Measurements from ENCODE around the gene B4GALNT4.

Gene B4GALNT4

GRCh38 chr11:376531-377173 lies 7.4 kb downstream of the B4GALNT4 start:
- H3K4me3 ChIP-seq (ENCODE audit: low read length), result no peak overlapping the region
- no peaks in the 10 kb centered on the region for H3K27me3 ChIP-seq (ENCODE audit: control insufficient read depth, insufficient read depth, low read length)
- H3K36me3 ChIP-seq (ENCODE audit: control insufficient read depth, insufficient read depth, low read length), result no peaks in the 10 kb centered on the region
- H3K9ac ChIP-seq (ENCODE audit: low read length), result no peak overlapping the region
- no peak overlapping the region for H3K27ac ChIP-seq (ENCODE audit: low read depth, low read length)
- no peaks in the 10 kb centered on the region for H3K4me1 ChIP-seq (ENCODE audit: control insufficient read depth, insufficient read depth, low read length)

GRCh38 chr11:377174-377865 lies 8.0 kb downstream of the B4GALNT4 start:
- no peaks in the 10 kb centered on the region for H3K36me3 ChIP-seq (ENCODE audit: control insufficient read depth, insufficient read depth, low read length)
- no peaks in the 10 kb centered on the region for H3K4me1 ChIP-seq (ENCODE audit: control insufficient read depth, insufficient read depth, low read length)
- H3K9ac ChIP-seq (ENCODE audit: low read length), result no peak overlapping the region
- no peak overlapping the region for H3K27ac ChIP-seq (ENCODE audit: low read depth, low read length)
- H3K4me3 ChIP-seq (ENCODE audit: low read length), result no peak overlapping the region
- no peaks in the 10 kb centered on the region for H3K27me3 ChIP-seq (ENCODE audit: control insufficient read depth, insufficient read depth, low read length)

DNA sequence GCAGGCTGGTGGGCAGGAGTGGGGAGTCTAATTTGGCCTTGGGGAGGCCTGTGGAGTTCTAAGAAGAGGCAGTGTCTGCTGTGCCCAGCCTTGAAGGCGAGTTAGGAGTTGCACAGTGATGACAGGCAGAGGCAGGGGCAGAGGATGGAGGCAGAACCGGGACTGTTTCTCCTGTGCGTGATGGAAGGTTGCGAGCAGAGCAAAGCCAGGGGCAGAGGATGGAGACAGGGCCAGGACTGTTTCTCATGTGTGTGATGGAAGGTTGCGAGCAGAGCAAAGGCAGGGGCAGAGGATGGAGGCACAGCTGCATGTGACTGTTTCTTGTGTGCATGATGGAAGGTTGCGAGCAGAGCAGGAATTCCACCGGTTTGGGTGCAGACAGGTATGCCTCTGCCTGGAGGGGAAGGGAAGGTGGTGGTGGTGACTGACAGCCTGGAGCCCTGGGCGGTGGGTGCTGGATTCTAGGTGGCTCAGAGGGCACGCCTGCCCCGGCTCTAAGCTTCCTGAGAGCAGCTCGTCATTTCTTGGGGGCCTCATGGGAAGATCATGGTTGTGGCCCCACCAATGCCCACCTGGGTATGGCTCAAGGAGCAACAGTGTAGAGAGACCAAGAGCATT lies 8.7 kb downstream of the B4GALNT4 start:
- H3K9ac ChIP-seq (ENCODE audit: low read length), result no peak overlapping the region
- H3K4me1 ChIP-seq (ENCODE audit: control insufficient read depth, insufficient read depth, low read length), result no peaks in the 10 kb centered on the region
- no peaks in the 10 kb centered on the region for H3K36me3 ChIP-seq (ENCODE audit: control insufficient read depth, insufficient read depth, low read length)
- no peak overlapping the region for H3K27ac ChIP-seq (ENCODE audit: low read depth, low read length)
- no peaks in the 10 kb centered on the region for H3K27me3 ChIP-seq (ENCODE audit: control insufficient read depth, insufficient read depth, low read length)
- no peak overlapping the region for H3K4me3 ChIP-seq (ENCODE audit: low read length)

DNA sequence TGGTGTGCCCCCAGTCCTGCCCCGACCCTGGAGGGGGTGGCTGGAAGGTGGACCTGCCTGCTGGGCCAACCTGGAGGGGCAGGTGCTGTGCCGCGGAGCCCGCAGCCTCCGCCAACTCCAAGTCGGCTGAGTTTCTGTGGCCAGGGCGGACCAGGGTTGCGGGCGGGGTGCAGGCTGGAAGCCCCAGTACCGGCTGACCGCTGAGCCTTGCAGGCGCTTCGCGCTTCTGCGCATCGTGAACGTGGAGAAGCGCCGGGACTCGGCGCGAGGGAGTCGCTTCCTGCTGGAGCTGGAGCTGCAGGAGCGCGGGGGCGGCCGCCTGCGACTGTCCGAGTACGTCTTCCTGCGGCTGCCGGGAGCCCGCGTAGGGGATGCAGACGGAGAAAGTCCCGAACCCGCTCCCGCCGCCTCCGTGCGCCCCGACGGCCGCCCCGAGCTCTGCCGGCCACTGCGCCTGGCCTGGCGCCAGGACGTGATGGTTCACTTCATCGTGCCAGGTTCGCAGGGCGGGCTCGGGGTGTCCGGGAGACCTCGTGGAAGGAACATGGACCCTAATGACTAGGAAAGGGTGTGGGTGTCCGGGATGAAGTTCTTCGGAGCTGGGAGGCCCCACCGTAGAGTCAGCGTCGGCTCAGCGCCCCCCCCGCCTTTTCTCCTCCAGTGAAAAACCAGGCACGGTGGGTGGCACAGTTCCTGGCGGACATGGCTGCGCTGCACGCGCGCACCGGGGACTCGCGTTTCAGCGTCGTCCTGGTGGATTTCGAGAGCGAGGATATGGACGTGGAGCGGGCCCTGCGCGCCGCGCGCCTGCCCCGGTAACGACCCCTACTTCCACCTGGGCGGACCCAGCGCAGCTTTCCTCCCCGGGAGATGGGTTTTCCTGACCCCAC lies 10.2 kb downstream of the B4GALNT4 start:
- Histone ChIP-seq H3K27ac (ENCODE audit: low read depth, low read length) (no peak overlapping the region), H3K9ac (ENCODE audit: low read length) (no peak overlapping the region), H3K4me1 (ENCODE audit: control insufficient read depth, insufficient read depth, low read length) (no peaks in the 10 kb centered on the region), H3K27me3 (ENCODE audit: control insufficient read depth, insufficient read depth, low read length) (no peaks in the 10 kb centered on the region), H3K4me3 (ENCODE audit: low read length) (no peak overlapping the region), H3K36me3 (ENCODE audit: control insufficient read depth, insufficient read depth, low read length) (no peaks in the 10 kb centered on the region)

GRCh38 chr11:380095-380480 lies 10.8 kb downstream of the B4GALNT4 start:
- Histone ChIP-seq H3K4me3 (ENCODE audit: low read length) (no peak overlapping the region), H3K4me1 (ENCODE audit: control insufficient read depth, insufficient read depth, low read length) (no peaks in the 10 kb centered on the region), H3K9ac (ENCODE audit: low read length) (no peak overlapping the region), H3K27ac (ENCODE audit: low read depth, low read length) (no peak overlapping the region), H3K36me3 (ENCODE audit: control insufficient read depth, insufficient read depth, low read length) (no peaks in the 10 kb centered on the region), H3K27me3 (ENCODE audit: control insufficient read depth, insufficient read depth, low read length) (no peaks in the 10 kb centered on the region)

DNA sequence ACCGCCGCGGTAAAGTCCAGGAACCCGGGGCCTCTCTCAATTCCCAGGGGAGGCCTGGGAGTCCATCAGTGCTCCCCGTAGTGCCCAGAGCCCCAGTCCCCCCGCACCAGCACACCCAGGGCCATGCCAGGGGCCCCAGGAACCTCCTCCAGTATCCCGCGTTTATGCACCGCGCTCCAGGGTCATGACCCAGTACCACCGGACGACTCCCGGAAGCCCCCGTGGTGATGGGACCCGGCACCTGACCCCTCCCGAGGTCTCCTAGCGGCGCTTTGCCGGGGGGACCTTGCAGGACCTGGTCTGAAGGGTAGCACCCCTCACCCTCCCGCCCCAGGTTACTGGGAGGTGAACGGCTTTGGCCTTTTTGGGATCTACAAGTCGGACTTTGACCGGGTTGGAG lies 11.2 kb downstream of the B4GALNT4 start:
- H3K27me3 ChIP-seq (ENCODE audit: control insufficient read depth, insufficient read depth, low read length), result no peaks in the 10 kb centered on the region
- no peaks in the 10 kb centered on the region for H3K36me3 ChIP-seq (ENCODE audit: control insufficient read depth, insufficient read depth, low read length)
- no peak overlapping the region for H3K4me3 ChIP-seq (ENCODE audit: low read length)
- no peaks in the 10 kb centered on the region for H3K4me1 ChIP-seq (ENCODE audit: control insufficient read depth, insufficient read depth, low read length)
- H3K27ac ChIP-seq (ENCODE audit: low read depth, low read length), result no peak overlapping the region
- H3K9ac ChIP-seq (ENCODE audit: low read length), result no peak overlapping the region

- H3K4me1 ChIP-seq (ENCODE audit: control insufficient read depth, insufficient read depth, low read length), result no peaks in the 10 kb centered on the region
- H3K36me3 ChIP-seq (ENCODE audit: control insufficient read depth, insufficient read depth, low read length), result no peaks in the 10 kb centered on the region
- H3K4me3 ChIP-seq (ENCODE audit: low read length), result no peak overlapping the region
- H3K9ac ChIP-seq (ENCODE audit: low read length), result no peak overlapping the region
- H3K27me3 ChIP-seq (ENCODE audit: control insufficient read depth, insufficient read depth, low read length), result no peaks in the 10 kb centered on the region
- no peak overlapping the region for H3K27ac ChIP-seq (ENCODE audit: low read depth, low read length)
Measured at GRCh38 chr11:380996-381395, 11.7 kb downstream of the B4GALNT4 start.

- H3K9ac ChIP-seq (ENCODE audit: low read length), result no peak overlapping the region
- H3K27me3 ChIP-seq (ENCODE audit: control insufficient read depth, insufficient read depth, low read length), result no peaks in the 10 kb centered on the region
Measured at GRCh38 chr11:381501-382072, 12.3 kb downstream of the B4GALNT4 start.

GRCh38 chr11:382081-382629 lies 12.9 kb downstream of the B4GALNT4 start:
- Histone ChIP-seq H3K4me1 (ENCODE audit: control insufficient read depth, insufficient read depth, low read length) (no peaks in the 10 kb centered on the region), H3K36me3 (ENCODE audit: control insufficient read depth, insufficient read depth, low read length) (no peaks in the 10 kb centered on the region), H3K27ac (ENCODE audit: low read depth, low read length) (no peak overlapping the region), H3K4me3 (ENCODE audit: low read length) (no peak overlapping the region), H3K27me3 (ENCODE audit: control insufficient read depth, insufficient read depth, low read length) (no peaks in the 10 kb centered on the region), H3K9ac (ENCODE audit: low read length) (no peak overlapping the region)

More at GRCh38 chr11:381501-382072, 12.3 kb downstream of the B4GALNT4 start:
- Histone ChIP-seq H3K27ac (ENCODE audit: low read depth, low read length) (no peak overlapping the region), H3K4me1 (ENCODE audit: control insufficient read depth, insufficient read depth, low read length) (no peaks in the 10 kb centered on the region), H3K36me3 (ENCODE audit: control insufficient read depth, insufficient read depth, low read length) (no peaks in the 10 kb centered on the region), H3K4me3 (ENCODE audit: low read length) (no peak overlapping the region)

- H3K9ac ChIP-seq (ENCODE audit: low read length), result no peak overlapping the region
- H3K36me3 ChIP-seq (ENCODE audit: control insufficient read depth, insufficient read depth, low read length), result no peaks in the 10 kb centered on the region
- H3K27ac ChIP-seq (ENCODE audit: low read depth, low read length), result no peak overlapping the region
- no peaks in the 10 kb centered on the region for H3K4me1 ChIP-seq (ENCODE audit: control insufficient read depth, insufficient read depth, low read length)
- H3K27me3 ChIP-seq (ENCODE audit: control insufficient read depth, insufficient read depth, low read length), result no peaks in the 10 kb centered on the region
- H3K4me3 ChIP-seq (ENCODE audit: low read length), result no peak overlapping the region
Measured at GRCh38 chr11:383431-383830, 14.1 kb downstream of the B4GALNT4 start.

GRCh38 chr11:384511-384910 lies 15.2 kb downstream of the B4GALNT4 start:
- Histone ChIP-seq H3K9ac (ENCODE audit: low read length) (no peak overlapping the region), H3K36me3 (ENCODE audit: control insufficient read depth, insufficient read depth, low read length) (no peaks in the 10 kb centered on the region), H3K27me3 (ENCODE audit: control insufficient read depth, insufficient read depth, low read length) (no peaks in the 10 kb centered on the region), H3K4me1 (ENCODE audit: control insufficient read depth, insufficient read depth, low read length) (no peaks in the 10 kb centered on the region), H3K27ac (ENCODE audit: low read depth, low read length) (no peak overlapping the region), H3K4me3 (ENCODE audit: low read length) (no peak overlapping the region)
